H9 (cell line): ENCODE data around the gene LARP4B. TPM values are rescaled to one million over a fixed set of nuclear protein-coding genes. Genes with fewer than 3 reads are reported as not detected.

ENCODE experiments used
- DNase-seq: peaks from one replicate; pipeline ENCODE4 v3.0.0-alpha.2; 2017
- H2AFZ ChIP-seq: one replicate; pipeline ENCODE4 v1.6.1; 2013; ENCODE audit warnings: mild to moderate bottlenecking, low read length, control low read depth, moderate library complexity
- H2AK5ac ChIP-seq: 2 replicates; pipeline ENCODE4 v1.6.1; 2013; ENCODE audit warnings: low read length, control low read depth, mixed read lengths; ENCODE audit not compliant: insufficient read length
- H2BK120ac ChIP-seq: one replicate; pipeline ENCODE4 v1.6.1; 2013; ENCODE audit warnings: low read depth, mild to moderate bottlenecking, low read length, control low read depth, inconsistent platforms; ENCODE audit not compliant: poor library complexity, severe bottlenecking
- H2BK12ac ChIP-seq: 2 replicates; pipeline ENCODE4 v1.6.1; 2013; ENCODE audit warnings: low read length, control low read depth, mixed read lengths, low read depth; ENCODE audit not compliant: insufficient read length
- H2BK15ac ChIP-seq: 2 replicates; pipeline ENCODE4 v1.6.1; 2013; ENCODE audit warnings: low read depth, low read length, control low read depth
- H2BK20ac ChIP-seq: one replicate; pipeline ENCODE4 v1.6.1; 2013; ENCODE audit warnings: low read depth, mild to moderate bottlenecking, low read length, control low read depth, inconsistent platforms; ENCODE audit not compliant: poor library complexity, severe bottlenecking
- H2BK5ac ChIP-seq: 2 replicates; pipeline ENCODE4 v1.6.1; 2013; ENCODE audit warnings: low read length, control low read depth, mixed read lengths; ENCODE audit not compliant: insufficient read length
- H3K14ac ChIP-seq: 2 replicates; pipeline ENCODE4 v1.6.1; 2013; ENCODE audit warnings: low read length, control low read depth; ENCODE audit not compliant: insufficient read depth
- H3K18ac ChIP-seq: 2 replicates; pipeline ENCODE4 v1.6.1; 2013; ENCODE audit warnings: low read depth, mild to moderate bottlenecking, mixed read lengths, low read length, control low read depth; ENCODE audit not compliant: insufficient read length
- H3K23ac ChIP-seq: 2 replicates; pipeline ENCODE4 v1.6.1; 2013; ENCODE audit warnings: low read length, control low read depth, mixed read lengths, low read depth; ENCODE audit not compliant: insufficient read length
- H3K23me2 ChIP-seq: 2 replicates; pipeline ENCODE4 v1.6.1; 2013; ENCODE audit warnings: low read depth, mild to moderate bottlenecking, mixed read lengths, low read length, control low read depth; ENCODE audit not compliant: insufficient read length, poor library complexity, severe bottlenecking
- H3K27ac ChIP-seq: 2 replicates; pipeline ENCODE4 v1.5.1; 2013; ENCODE audit warnings: low read length, control low read depth, mixed read lengths, low read depth; ENCODE audit not compliant: insufficient read length
- H3K27me3 ChIP-seq: 2 replicates; pipeline ENCODE4 v1.6.1; 2013; ENCODE audit warnings: low read length, control low read depth, inconsistent platforms; ENCODE audit not compliant: insufficient read depth
- H3K4ac ChIP-seq: 2 replicates; pipeline ENCODE4 v1.6.1; 2013; ENCODE audit warnings: low read depth, mild to moderate bottlenecking, control low read depth, inconsistent platforms, low read length, moderate library complexity
- H3K4me1 ChIP-seq: 2 replicates; pipeline ENCODE4 v1.6.1; 2013; ENCODE audit warnings: low read length, control low read depth, inconsistent platforms; ENCODE audit not compliant: insufficient read depth
- H3K4me2 ChIP-seq: 2 replicates; pipeline ENCODE4 v1.6.1; 2013; ENCODE audit warnings: low read length, control low read depth, mixed read lengths; ENCODE audit not compliant: insufficient read length, insufficient read depth
- H3K56ac ChIP-seq: 2 replicates; pipeline ENCODE4 v1.6.1; 2013; ENCODE audit warnings: low read depth, mild to moderate bottlenecking, mixed read lengths, low read length, control low read depth; ENCODE audit not compliant: insufficient read length
- H3K79me1 ChIP-seq: 2 replicates; pipeline ENCODE4 v1.6.1; 2013; ENCODE audit warnings: low read depth, mild to moderate bottlenecking, moderate library complexity, low read length, control low read depth, inconsistent platforms; ENCODE audit not compliant: insufficient read depth, poor library complexity, severe bottlenecking
- H3K79me2 ChIP-seq: 2 replicates; pipeline ENCODE4 v1.6.1; 2013; ENCODE audit warnings: low read length, control low read depth, inconsistent platforms; ENCODE audit not compliant: insufficient read depth
- H3K9ac ChIP-seq: 2 replicates; pipeline ENCODE4 v1.6.1; 2013; ENCODE audit warnings: low read length, control low read depth, mixed read lengths; ENCODE audit not compliant: insufficient read length; ENCODE audit errors: extremely low read depth
- H3K9me3 ChIP-seq: one replicate; pipeline ENCODE4 v1.6.1; 2013; ENCODE audit warnings: low read depth, low read length, inconsistent platforms; ENCODE audit not compliant: control insufficient read depth
- H3T11ph ChIP-seq: one replicate; pipeline ENCODE4 v1.6.1; 2013; ENCODE audit warnings: mild to moderate bottlenecking, low read length, control low read depth, inconsistent platforms
- H4K20me1 ChIP-seq: one replicate; pipeline ENCODE4 v1.6.1; 2013; ENCODE audit not compliant: control insufficient read depth, insufficient read length, insufficient read depth
- H4K5ac ChIP-seq: 2 replicates; pipeline ENCODE4 v1.6.1; 2013; ENCODE audit warnings: low read depth, mild to moderate bottlenecking, mixed read lengths, low read length, control low read depth; ENCODE audit not compliant: insufficient read length
- H4K8ac ChIP-seq: replicated peaks from 2 replicates; pipeline ENCODE4 v1.6.1; 2013; ENCODE audit warnings: low read length, control low read depth, mixed read lengths, low read depth; ENCODE audit not compliant: insufficient read length
- H4K91ac ChIP-seq: 2 replicates; pipeline ENCODE4 v1.6.1; 2013; ENCODE audit warnings: low read depth, mild to moderate bottlenecking, moderate library complexity, mixed read lengths, low read length, control low read depth; ENCODE audit not compliant: insufficient read length
- H3K27ac Mint-ChIP-seq, 3 experiments: 2 replicates in 2 of 3; 3 replicates in 1 of 3; pipeline ENCODE4 v1.8.0; 2020 to 2021; ENCODE audit warnings: mixed read lengths in 3 of 3, mild to moderate bottlenecking in 1 of 3, moderate library complexity in 1 of 3
- H3K27me3 Mint-ChIP-seq: 2 replicates; pipeline ENCODE4 v1.8.0; 2021; ENCODE audit warnings: low read depth, mild to moderate bottlenecking, moderate library complexity, mixed read lengths
- H3K36me3 Mint-ChIP-seq, 3 experiments: 2 replicates in 2 of 3; 3 replicates in 1 of 3; pipeline ENCODE4 v1.8.0; 2020 to 2021; ENCODE audit warnings: low read depth in 3 of 3, mixed read lengths in 3 of 3; ENCODE audit not compliant: insufficient read depth in 1 of 3
- H3K4me1 Mint-ChIP-seq, 2 experiments: 2 replicates each; pipeline ENCODE4 v1.8.0; 2020; ENCODE audit warnings: mixed read lengths in 2 of 2
- H3K4me3 Mint-ChIP-seq, 2 experiments: 2 replicates in 1 of 2; 3 replicates in 1 of 2; pipeline ENCODE4 v1.8.0; 2020 to 2021; ENCODE audit warnings: mild to moderate bottlenecking in 2 of 2, mixed read lengths in 2 of 2, moderate library complexity in 1 of 2
- H3K9me3 Mint-ChIP-seq, 2 experiments: 2 replicates in 1 of 2; 3 replicates in 1 of 2; pipeline ENCODE4 v1.8.0; 2020; ENCODE audit warnings: mild to moderate bottlenecking in 2 of 2, mixed read lengths in 2 of 2, moderate library complexity in 1 of 2
- WGBS: extraction: QIAGEN DNeasy Blood & Tissue Kit; methylation state at CpG from one replicate; pipeline ENCODE4 v1.1.7; 2013; ENCODE audit warnings: missing lambda C conversion rate, low lambda C conversion rate, mixed read lengths; ENCODE audit not compliant: insufficient read length; ENCODE audit errors: extremely low coverage; 5-methylcytosine and 5-hydroxymethylcytosine counted together
- total RNA-seq: library from RNA; stranded (reverse); gene quantifications from 2 replicates; pipeline ENCODE4 v1.2.1, GENCODE V29; 2021
- TF ChIP-seq, protein P1 (sequence below): fragments of 200-600 bp; sonication (generic); conservative IDR thresholded peaks from 3 replicates; pipeline ENCODE4 v1.8.0; 2021; ENCODE audit warnings: antibody characterized with exemption, mild to moderate bottlenecking

The LARP4B gene
- total RNA-seq, 1 experiment from 2014 or later: 88.9 TPM

DNA sequence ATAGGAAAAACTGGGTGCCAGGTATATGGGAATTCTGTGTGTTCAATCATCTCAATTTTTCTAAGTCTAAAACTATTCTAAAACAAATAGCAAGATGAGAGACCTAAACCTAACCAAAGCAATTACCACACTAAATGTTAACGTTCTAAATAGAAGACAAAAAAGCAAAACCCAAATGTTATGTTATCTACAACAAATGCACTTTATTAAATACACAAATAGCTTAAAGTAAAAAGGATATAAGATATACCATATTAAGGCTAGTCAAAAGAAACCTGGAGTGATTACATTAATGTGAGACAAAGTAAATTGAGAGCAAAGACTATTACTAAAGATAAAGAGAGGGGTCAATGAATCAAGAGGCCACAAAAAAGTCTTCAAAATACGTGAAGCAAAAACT, 81.4 kb downstream of the LARP4B start:
- no CpG with 5 or more reads among the region's 2 CpGs for WGBS
- H3T11ph ChIP-seq: no peak overlapping the region
- no peak overlapping the region for H2BK20ac ChIP-seq
- no peak overlapping the region for H3K14ac ChIP-seq
- H4K20me1 ChIP-seq: no peaks in the 10 kb centered on the region
- no peak overlapping the region for H3K9ac ChIP-seq
- DNase-seq: no peak
- H2AK5ac ChIP-seq: no peak overlapping the region
- Mint-ChIP-seq H3K9me3 (peaks cover 17 to 19% of the 10 kb centered on the region in 2 experiments), H3K27me3 (no peaks in the 10 kb centered on the region), H3K4me1 (no peaks in the 10 kb centered on the region; a peak in 1 of 4 replicates), H3K4me3 (no peak overlapping the region), H3K27ac (no peak overlapping the region), H3K36me3 (peaks cover 44 to 78% (median 55%) of the 10 kb centered on the region in 3 experiments)
- H3K56ac ChIP-seq: no peak overlapping the region
- H2BK12ac ChIP-seq: no peak overlapping the region
- no peak overlapping the region for H2BK120ac ChIP-seq
- H3K79me1 ChIP-seq: no peaks in the 10 kb centered on the region
- no peak overlapping the region for H2AFZ ChIP-seq
- H3K4ac ChIP-seq: no peak overlapping the region
- no peak overlapping the region for H3K4me2 ChIP-seq
- no peaks in the 10 kb centered on the region for H3K23me2 ChIP-seq
- H3K23ac ChIP-seq: no peak overlapping the region
- H4K8ac ChIP-seq: no peak overlapping the region
- H4K5ac ChIP-seq: no peak overlapping the region
- H3K27ac ChIP-seq: no peak overlapping the region
- no peak overlapping the region for H3K18ac ChIP-seq
- H3K79me2 ChIP-seq: peaks cover 7% of the 10 kb centered on the region; the same call in 1 of the 2 replicates
- no peaks in the 10 kb centered on the region for H3K27me3 ChIP-seq
- no peak overlapping the region for H2BK15ac ChIP-seq
- H3K9me3 ChIP-seq: no peaks in the 10 kb centered on the region
- no peak overlapping the region for H2BK5ac ChIP-seq
- TF ChIP-seq, protein P1, sequence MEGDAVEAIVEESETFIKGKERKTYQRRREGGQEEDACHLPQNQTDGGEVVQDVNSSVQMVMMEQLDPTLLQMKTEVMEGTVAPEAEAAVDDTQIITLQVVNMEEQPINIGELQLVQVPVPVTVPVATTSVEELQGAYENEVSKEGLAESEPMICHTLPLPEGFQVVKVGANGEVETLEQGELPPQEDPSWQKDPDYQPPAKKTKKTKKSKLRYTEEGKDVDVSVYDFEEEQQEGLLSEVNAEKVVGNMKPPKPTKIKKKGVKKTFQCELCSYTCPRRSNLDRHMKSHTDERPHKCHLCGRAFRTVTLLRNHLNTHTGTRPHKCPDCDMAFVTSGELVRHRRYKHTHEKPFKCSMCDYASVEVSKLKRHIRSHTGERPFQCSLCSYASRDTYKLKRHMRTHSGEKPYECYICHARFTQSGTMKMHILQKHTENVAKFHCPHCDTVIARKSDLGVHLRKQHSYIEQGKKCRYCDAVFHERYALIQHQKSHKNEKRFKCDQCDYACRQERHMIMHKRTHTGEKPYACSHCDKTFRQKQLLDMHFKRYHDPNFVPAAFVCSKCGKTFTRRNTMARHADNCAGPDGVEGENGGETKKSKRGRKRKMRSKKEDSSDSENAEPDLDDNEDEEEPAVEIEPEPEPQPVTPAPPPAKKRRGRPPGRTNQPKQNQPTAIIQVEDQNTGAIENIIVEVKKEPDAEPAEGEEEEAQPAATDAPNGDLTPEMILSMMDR: no peak
- H3K4me1 ChIP-seq: no peaks in the 10 kb centered on the region
- H4K91ac ChIP-seq: no peak overlapping the region
